CD4-positive, alpha-beta T cell treated with Interleukin-2 at 100 ng/mL for 4 hours (primary cell): ENCODE measurements around the gene CAMTA1.

Source experiments
- DNase-seq: peaks from one replicate; pipeline ENCODE4 v3.0.0-alpha.2; 2020; ENCODE audit warnings: low spot score

The CAMTA1 gene

DNA sequence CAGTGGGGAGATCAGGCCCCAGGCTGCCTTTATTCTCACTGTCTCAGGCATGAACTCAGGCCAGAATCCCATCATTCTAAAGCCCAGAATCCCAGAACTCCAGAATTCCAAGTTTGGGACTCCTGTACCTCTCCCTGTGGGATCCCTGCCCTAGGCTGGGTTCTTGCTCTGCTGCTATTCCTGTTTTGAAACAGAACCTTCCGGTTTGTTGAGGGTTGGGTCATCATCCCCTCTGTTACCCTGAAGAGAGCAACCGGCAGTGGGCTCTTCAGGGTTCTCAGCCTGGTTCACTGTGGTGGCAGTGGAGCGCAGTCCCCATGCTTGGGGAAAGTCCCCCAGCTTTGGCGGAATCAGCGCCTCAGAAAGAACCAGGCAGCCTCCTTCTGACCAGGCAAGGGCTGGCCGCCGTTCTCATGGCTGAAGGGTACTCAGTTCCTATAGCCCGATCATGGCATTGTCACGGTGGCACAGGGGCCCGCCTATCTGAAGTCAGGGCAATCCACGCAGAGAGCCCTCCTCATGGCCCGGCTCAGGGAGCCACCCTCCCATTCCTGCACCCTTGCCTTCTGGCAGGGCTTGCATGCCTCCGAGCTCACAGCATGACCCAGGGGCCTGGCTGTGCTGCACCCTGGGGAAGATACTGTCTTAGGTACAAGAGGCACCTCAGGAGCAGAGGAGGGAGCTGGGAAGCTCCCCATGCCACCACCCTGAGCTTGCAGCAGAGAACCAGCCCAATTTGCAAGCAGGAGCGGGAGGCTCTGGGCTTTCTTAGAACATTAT lies 650.2 kb downstream of the CAMTA1 start:
- DNase-seq = no peak

DNA sequence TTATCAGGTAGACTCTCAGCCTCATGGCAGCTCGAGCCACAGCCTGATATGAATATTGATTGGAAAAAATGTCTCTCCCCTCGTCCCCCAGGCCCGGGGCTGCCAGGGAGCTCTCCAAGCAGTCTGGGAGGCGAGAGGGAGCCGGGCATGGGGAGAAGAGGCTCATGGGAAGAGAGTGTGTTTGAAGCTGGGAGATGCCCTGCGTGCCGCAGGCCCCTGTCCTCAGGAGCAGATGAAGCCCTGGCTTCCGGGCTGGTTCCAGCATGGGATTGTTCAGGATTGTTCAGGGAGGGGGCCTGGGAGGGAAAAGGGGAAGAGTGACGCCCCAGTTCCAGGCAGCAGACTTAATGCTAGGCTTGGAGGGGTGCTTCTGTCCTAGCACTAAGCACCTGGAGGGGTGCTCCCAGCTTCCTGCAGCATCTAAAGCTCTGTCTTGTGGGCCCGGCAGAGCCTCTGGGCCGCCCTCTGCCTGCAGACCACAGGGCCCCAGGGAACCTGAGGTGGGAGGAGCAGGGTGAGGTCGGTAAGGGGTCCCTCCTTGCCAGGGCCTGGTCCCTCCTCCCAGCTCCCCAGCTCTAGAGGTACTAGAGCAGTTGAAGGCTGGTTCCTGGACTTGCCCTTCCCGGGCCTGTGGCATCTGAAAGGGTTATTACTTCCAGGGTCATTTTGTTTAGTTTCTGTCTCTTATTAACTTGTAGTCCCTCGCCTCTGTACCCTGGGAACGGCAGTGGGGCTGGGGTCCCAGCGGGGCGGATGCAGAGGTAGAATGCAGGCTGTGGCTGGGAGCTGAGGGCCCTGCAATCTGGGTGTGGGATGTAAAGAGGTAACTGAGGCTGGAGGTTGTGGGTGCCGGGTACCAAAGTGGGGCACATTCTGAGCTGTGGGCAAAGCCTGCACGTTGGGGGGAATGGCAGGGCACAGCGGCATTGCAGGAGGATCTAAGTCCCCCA lies 651.1 kb downstream of the CAMTA1 start:
- DNase-seq = no peak

DNA sequence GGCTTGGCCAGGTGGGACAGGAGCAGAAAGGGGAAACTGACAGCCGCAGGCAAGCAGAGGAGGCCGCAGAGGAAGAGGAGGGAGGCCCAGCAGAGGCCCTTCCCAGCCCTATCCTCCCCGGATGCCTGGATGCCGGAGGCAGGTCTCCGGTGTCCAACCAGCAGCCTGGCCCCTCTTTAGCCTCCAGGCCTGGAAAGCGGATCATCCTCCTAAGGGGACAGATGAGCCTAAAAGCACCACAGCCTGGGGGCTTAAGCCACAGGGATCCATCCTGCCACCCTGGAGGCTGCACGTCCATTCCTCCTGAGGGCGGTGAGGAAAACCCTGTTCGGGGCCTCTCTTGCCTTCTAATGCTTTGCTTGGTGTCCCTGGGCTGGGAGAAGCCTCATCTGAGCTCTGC lies 651.8 kb downstream of the CAMTA1 start:
- DNase-seq = no peak

DNA sequence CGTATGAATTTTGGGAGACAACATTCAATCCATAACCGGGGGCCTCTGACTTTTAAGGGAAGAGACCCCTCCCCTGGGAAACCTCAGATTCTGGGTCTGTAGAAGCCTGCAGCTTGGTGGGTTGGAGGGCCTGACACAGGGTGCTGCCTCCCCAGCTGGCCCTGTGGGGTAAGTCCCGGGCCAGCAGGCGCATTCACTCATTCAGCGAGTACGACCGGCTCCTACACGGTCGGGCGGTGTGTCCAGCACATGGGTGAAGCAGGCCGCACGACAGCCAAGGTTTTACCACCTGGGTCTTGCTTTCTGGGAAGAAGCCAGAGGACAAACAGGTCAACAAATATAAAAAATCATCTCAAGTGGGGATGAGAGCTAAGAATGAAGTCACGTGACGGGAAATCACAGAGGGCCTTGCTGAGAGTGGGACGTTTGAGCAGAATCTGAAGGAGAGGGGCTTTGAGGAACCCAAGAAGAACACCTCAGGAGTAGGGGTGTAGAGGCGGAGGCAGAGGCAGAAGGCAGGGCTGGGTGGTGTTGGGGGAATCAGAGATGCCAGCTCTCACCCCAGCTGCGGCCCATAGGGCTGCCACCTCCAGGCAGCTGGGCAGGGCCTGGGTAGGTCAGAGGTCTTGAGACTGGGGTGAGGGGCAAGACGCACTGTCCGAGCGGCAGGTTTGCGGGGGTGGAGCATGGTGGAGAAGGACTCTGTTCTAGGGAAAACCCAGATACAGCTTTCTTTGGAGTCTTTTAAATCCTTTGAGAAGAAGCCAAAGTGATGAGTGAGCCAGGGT lies 652.5 kb downstream of the CAMTA1 start:
- DNase-seq = no peak

DNA sequence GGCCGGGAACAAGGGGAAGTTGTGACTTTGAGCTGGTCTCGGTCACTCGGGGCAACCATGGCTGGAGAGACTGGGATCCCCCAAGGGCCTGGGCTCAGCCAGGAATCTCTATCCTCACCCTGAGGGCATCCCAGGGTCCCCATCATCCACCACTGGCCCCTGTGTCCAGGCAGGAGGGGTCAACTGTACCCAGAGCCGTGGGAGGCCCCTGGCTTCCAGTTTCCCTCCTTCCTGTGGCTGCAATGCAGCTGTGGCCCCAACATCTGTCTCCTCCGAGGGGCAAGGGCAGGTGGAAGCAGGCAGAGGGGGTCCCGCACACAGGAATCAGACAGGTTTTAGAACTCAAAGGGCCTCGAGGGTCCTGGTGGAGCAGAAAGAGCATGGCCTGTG lies 653.1 kb downstream of the CAMTA1 start:
- DNase-seq = no peak

DNA sequence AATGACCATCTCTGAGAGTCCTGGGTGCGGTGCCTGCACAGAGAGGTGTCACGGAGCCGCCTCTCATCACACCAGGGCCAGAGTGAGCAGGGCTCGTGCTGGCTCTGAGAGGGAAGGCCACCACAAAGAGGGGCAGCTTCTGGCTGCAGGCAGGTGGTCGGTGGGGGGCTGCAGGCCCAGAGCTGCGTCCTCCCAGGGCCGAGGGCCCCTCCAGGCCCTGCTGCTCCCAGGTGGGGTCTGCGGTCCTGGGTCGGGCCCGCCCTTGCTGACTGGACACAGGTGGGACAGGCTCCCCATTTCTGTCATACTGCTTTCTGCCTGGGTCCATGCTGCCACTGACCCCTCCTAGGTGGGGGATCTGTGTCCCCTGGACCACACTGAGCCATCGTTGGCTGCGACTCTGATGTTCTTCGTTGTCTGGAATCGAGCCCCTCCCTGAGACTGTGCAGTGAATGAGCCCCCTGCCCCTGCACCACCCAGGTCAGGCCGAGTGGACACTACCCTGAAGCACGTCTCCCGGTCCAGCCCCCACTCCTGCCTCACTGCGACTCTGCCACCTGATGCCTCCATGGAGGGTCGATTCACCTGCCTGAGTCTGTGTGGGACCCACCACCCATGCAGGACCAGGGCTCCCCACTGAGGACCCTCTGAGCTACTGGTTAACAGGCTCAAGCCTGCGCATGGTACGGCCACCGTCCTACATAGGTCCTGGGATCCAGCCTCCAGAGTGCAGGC lies 653.8 kb downstream of the CAMTA1 start:
- no peak for DNase-seq

DNA sequence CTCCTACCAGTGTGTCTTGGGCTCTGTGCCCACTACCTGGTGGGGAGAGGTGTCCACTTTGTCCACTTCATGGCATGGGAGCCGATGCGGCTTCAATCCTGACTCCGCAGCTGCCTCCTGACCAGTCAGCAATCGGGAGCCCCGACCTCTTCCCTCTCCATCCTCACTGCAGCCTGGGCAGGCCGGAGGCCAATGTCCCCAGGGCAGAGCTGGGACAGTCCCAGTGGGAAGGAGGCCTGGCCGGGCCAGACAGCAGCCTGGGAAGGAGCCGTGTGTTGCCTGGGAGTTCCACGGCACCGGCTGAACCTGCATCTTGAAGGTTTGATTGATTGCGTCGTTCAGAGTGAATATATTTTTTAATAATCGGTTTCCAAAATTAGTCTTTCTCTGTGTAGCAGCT lies 654.9 kb downstream of the CAMTA1 start:
- no peak for DNase-seq

DNA sequence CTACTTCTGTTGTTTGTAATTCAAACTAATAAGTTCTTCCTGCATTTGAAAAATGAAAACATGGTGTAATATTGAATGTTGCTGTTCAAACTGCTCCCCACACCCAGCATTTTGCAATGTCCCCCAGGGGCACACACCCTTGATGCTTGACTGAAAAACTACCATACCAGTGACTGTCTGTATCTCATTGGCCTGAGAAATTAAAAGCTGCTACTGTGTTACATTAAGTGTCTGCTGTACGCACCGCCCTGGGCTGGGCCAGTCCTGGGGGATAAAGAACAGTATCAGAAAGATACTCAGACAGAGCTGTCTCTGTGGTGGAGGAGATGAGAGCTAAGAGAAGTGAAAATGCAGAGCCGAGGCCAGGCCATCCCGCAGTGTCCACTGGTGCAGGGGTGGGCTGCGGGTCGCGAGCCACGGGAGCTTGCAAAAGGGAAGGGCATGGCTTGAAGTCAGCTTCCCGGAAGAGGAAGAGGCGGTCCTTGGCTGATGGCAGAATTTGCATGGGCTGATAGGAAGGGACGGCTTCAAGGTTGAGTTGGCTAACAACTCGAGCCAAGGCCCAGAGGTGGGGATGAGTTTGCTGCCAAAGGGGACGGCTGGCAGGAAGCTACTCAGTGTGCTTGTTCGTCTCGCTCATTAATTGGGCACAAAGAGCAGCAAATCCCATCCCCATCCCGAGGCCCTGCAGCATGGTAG lies 656.0 kb downstream of the CAMTA1 start:
- no peak for DNase-seq

DNA sequence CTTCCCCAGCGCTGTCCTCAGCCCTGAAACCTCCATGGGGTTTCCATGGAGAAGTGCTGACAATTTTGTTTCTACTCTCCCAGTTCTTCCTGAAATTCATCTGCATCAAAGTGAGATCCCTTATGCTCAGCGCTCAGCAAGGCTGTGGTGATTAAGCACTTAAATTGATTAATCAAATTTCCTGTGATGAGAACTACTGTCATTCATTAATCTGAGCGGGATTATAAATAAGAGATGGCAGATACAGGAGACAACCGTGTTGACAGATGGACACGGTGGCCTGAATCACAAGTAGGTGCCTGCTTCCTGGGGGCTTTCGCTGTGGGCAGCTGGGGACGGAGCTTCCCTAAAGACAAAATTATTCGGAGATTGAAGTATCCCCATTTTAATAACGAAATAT lies 656.8 kb downstream of the CAMTA1 start:
- DNase-seq = no peak

DNA sequence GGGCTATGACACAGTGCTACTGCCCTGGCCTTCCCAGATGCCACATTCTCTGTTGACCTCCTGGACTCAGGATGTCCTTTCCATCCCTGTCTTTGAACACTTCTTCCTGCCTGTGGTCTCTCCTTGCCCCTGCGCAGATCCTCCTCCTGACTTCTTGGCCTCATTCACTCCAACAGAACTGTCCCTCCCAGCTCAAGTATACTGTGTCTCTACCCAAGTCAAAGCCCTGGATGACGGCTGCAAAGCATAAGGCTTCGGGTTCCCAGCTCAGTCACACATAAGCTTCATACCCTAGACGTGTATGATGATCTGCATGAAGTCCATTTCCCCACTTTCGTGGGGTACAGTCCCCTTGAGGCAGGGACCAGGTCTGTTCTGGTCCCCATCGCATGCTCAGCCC lies 657.7 kb downstream of the CAMTA1 start:
- no peak for DNase-seq

DNA sequence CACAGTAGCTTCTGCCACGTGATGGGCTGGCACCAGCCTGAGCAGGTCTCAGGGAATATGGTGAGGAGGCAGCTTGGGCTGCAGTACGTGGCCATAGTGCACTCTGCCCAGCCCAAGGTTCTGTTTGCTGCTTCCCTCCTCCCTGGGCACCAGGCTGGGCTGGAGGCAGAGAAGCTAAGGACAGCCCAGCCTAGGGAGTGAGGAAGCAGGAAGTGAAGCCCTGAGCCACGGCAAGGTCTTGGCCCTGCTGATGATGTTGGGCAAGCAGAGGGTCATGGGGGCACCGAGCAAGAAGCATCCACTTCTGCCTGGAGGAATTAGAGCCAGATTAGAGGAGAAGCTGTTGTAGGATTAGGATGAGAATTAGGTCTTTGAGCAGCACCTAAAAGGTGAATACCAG lies 659.1 kb downstream of the CAMTA1 start:
- DNase-seq = no peak

DNA sequence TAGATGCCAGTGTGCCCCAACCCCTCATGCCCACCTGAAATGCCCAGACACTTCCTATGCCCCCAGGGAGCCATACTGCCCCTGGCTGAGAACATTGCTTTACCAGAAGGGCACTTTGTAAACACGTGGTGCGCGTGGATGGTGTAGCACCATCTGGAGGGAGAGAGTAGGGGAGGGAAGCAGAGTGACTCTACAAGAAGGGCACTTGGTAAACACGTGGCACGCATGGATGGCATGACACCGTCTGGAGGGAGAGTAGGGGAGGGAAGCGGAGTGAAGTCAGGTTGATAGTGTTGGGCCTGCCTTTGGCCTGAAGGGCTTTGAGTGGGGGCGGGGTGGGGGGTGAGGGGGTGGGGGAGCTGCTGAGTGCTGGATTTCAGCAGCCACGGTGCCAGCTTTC lies 661.8 kb downstream of the CAMTA1 start:
- no peak for DNase-seq

DNA sequence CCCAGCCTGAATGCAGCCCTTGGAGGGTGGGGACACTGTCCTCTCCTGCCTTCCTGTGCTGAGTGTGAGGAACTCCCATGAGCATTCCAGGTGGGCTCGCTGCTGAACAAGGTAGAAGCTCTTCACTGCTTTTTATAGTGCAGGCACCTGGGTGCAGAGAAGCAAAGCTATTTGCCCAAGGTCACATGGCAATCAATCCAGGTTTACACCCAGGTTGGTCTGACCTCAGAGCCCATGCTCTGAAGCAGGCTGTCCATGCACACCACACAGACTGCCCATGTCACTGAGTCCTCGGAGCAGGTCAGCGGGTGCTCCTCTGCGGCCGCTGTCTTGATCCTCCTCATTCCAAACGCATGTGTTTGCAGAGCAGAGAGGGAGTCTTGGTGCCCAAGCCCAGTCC lies 662.5 kb downstream of the CAMTA1 start:
- no peak for DNase-seq

DNA sequence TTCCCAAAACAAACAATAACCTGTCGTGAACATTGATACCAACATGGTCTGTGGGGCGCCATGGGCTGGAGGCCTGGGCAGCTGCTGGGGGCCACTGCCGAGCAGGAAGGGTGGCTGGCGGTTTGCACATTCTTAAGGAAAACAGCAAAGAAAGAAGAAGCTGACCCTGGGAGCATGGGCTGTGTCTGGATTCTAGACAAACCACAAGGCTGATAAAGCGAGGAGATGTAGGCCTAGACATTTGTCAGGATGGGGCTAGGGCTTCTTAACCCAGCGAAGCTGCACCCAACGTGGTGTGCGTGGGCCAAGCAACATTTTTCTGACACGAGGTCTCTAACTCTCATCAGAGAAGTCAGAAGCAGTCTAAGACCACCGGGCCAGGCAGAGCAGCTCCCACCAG lies 663.7 kb downstream of the CAMTA1 start:
- no peak for DNase-seq

DNA sequence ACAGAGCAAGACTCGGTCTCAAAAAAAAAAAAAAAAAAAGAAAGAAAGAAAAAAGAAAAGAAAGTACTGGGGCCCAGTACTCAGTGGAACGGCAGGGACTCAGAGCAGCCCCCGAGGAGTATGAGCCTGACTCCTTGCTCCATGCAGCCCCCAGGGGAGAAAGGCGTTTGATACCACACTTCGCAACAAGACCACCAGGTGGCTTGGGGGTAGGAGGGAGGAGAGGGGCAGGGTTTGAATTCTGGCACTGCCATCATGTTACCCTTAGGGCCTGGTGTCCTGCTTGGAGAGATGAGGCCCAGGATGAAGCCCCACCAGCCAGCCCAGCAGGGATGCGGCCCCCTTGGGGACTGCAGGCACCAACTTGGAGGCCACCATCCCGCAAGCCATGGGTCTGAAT lies 664.5 kb downstream of the CAMTA1 start:
- DNase-seq = no peak

DNA sequence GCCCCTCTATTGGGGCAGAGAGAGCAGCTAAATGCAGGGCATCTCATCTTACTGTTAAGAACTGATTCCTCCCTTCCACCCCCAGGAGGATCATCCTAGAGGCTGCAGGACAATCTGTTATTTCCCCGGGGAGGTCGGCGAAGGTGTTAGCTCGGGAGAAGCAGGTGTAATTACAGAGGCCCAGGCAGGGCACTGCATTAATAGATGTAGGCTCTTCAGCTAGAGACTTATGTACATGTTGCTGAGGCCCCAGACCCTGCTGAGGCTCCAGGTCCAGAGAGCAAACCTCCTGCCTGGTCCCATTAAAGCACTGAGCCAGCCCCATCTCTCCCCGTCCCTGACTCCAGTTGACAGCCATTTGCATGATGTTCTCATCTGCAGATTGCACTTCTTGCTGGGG lies 665.6 kb downstream of the CAMTA1 start:
- no peak for DNase-seq

DNA sequence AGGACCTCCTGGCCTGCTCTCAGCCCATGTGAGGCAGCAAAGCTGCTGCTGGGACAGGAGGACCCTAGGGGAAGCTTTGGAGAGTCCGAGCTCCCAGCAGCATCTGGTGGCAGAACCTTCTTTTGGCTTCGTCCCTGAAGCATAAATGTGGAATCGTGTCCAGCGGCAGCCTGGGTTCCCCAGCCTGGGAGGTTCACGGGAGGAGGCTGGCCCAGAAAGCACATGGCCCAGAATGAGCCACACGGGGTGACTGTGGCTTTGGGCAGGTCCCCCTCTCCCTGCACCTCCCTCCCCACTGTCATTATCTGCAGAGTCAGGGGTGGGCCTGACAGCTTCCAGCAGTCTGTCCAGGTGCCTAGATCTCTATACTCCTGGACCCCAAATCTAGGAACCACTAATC lies 667.8 kb downstream of the CAMTA1 start:
- no peak for DNase-seq

DNA sequence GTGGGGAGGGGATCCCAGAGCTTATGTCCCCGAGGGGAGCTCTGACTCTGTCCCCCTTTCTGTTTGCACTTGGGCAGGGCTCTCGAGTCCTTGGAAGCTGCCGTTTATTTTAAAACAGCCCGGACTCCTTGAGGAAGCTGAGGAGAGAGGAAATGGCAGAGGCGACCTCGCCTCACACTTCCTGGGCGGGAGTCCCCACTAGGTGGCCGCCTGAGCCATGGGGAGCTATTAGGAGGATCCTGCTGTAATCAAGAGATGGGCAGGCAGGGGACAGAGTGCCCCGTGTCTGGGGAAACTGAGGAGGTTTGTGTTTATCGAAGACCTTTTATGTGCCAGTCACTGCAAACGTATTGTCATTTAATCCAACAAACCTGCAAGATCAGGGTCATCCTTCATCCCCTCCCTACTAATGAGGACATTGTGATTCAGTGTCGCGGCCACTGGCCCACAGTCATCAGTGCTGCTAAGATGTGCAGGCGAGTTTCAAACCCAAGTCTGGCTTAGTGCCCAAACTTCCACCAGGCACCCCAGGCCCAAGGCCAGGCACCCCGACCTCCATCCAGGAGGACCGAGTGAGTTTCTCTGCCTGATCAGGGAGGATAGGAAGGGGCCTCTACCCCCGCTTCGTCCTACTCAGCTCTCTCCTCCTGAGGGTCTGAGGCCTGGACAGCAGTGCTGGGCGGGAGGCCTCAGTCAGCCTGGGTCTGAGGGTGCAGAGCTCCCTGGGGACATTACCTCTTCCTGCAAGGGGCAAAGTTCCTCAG lies 669.0 kb downstream of the CAMTA1 start:
- DNase-seq = no peak

DNA sequence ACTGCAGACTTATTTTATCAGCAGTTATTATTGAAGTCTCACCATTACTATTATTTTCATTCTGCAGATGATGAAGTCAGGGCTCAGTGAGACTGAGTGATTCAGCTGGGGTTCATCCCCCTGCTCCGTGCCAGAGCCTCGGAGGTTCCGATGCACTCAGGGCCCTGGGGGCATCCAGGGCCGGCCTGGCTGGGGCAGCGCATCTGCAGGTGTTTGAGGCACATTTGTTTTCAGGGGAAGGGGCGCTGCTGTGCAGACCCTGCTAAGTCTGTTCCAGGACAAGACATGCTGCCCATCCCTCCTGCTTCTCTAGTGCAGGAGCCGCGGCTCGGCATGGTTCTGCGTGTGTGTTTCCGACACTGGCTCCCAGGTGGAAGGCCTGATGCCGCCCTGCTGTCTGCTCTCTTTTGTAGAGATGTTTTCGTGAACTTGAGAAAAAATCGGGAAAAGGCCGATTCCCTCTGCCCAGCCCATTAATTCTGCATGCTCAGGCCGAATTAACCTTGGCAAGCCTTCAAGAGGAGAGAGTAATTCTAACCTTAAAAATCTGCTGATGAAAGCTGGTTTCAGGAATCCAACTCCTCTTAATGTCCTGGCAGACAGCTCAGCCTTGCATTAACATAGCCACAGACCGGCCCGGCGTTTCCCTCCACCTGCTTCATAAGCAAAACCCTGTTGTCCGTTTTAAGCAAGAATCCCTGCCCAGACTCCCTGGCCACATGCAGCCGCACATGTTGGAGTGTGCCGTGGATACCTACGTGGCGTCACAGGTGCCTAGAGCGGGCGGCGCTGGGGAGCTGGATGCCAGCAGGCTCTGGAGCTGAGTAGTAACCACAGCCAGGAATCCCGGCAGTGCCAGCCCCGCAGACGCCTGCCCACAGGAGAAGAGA lies 669.9 kb downstream of the CAMTA1 start:
- no peak for DNase-seq
